PC-9 (cell line): ENCODE data around the gene DLGAP4. TPM values are rescaled to one million over a fixed set of nuclear protein-coding genes. Genes with fewer than 3 reads are reported as not detected.

Source experiments
- BruUV-seq: library from RNA; stranded (reverse); fragments of 400-500 nt; replicated peaks from 2 replicates; lab custom pipeline; 2021; lab: Mats Ljungman, UMichigan
- CTCF ChIA-PET: fragments of 300-600 bp; sonication (Branson Sonifier 250); formaldehyde crosslinking; loops from one replicate; lab custom pipeline; 2022; ENCODE audit warnings: antibody characterized with exemption; lab: Charles Lee
- POLR2A ChIA-PET: fragments of 300-600 bp; sonication (Branson Sonifier 250); formaldehyde crosslinking; loops from one replicate; lab custom pipeline; 2022; ENCODE audit warnings: antibody characterized with exemption; ENCODE audit not compliant: unreplicated experiment; lab: Charles Lee
- DNase-seq, 2 experiments: peaks; one replicate each; pipeline versions ENCODE4 v3.0.0 to v3.0.0-alpha.2; 2015 to 2022; ENCODE audit warnings: mixed read lengths in 1 of 2
- H2AFZ ChIP-seq: fragments of 200-600 bp; sonication (generic); 2 replicates; pipeline ENCODE4 v1.8.1; 2017; ENCODE audit warnings: antibody characterized with exemption
- H3F3A ChIP-seq: fragments of 200-600 bp; sonication (generic); 2 replicates; pipeline ENCODE4 v1.8.1; 2017; ENCODE audit warnings: antibody characterized with exemption, mild to moderate bottlenecking, low read depth; ENCODE audit not compliant: insufficient read depth
- H3K27ac ChIP-seq: fragments of 200-600 bp; sonication (generic); 2 replicates; pipeline ENCODE4 v1.6.1; 2016; ENCODE audit warnings: mixed run types
- H3K27me3 ChIP-seq: fragments of 200-600 bp; sonication (generic); 2 replicates; pipeline ENCODE4 v1.6.1; 2016; ENCODE audit warnings: low read depth, mixed run types; ENCODE audit not compliant: insufficient read depth
- H3K36me3 ChIP-seq: fragments of 200-600 bp; sonication (generic); 2 replicates; pipeline ENCODE4 v1.6.1; 2016; ENCODE audit warnings: low read depth, mixed run types
- H3K4me1 ChIP-seq: fragments of 200-600 bp; sonication (generic); replicated peaks from 2 replicates; pipeline ENCODE4 v1.6.1; 2016; ENCODE audit warnings: mixed run types; ENCODE audit not compliant: insufficient read depth
- H3K4me2 ChIP-seq: fragments of 200-600 bp; sonication (generic); 2 replicates; pipeline ENCODE4 v1.6.1; 2017; ENCODE audit warnings: mixed run types
- H3K4me3 ChIP-seq: fragments of 200-600 bp; sonication (generic); 2 replicates; pipeline ENCODE4 v1.6.1; 2016; ENCODE audit warnings: mixed run types
- H3K79me2 ChIP-seq: fragments of 200-600 bp; sonication (generic); 2 replicates; pipeline ENCODE4 v1.6.1; 2017; ENCODE audit warnings: low read depth, mixed run types
- H3K9me2 ChIP-seq: fragments of 200-600 bp; sonication (generic); 2 replicates; pipeline ENCODE4 v1.8.1; 2017; ENCODE audit warnings: mild to moderate bottlenecking; ENCODE audit not compliant: insufficient read depth
- H3K9me3 ChIP-seq: fragments of 200-600 bp; sonication (generic); 2 replicates; pipeline ENCODE4 v1.8.1; 2016; ENCODE audit warnings: low read depth; ENCODE audit not compliant: insufficient read depth
- H4K20me1 ChIP-seq: fragments of 200-600 bp; sonication (generic); 2 replicates; pipeline ENCODE4 v1.8.1; 2017; ENCODE audit not compliant: insufficient read depth
- EZH2 ChIP-seq: fragments of 200-600 bp; sonication (generic); IDR thresholded peaks from 2 replicates; pipeline ENCODE4 v1.8.0; 2017; ENCODE audit warnings: antibody characterized with exemption, low read depth
- intact Hi-C: fragments of 100-400 bp; cut with micrococcal nuclease; formaldehyde crosslinking; loops from one replicate; pipeline ENCODE4 v1.10.0; 2022; ENCODE audit not compliant: unreplicated experiment
- total RNA-seq: library from RNA; stranded (reverse); gene quantifications from 2 replicates; pipeline ENCODE4 v1.2.3, GENCODE V29; 2021
- TF ChIP-seq, protein P1 (sequence below): fragments of 200-600 bp; sonication (generic); conservative IDR thresholded peaks from 2 replicates; pipeline ENCODE4 v1.6.1; 2017; ENCODE audit warnings: mixed run types, antibody characterized with exemption, mild to moderate bottlenecking, moderate library complexity

The DLGAP4 gene
- total RNA-seq, 1 experiment from 2014 or later, result 62.6 TPM

DNA sequence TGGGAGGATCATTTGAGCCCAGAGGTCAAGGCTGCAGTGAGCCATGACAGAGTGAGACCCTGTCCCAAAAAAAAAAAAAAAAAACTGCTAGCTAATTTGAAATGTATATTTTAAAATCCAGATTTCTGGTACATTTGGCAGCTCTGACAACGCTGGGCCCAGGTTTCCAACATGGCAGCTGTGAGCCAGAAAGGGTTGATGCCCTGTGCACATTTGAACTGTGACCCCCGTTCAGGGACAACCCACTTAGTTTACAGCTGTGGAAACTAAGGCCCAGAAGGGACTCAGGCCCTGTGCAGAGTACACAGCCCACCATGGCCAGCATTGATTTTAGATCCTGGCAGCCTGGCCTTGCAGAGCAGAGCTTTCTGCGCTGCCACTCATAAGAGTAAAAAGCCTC lies 179.1 kb downstream of the DLGAP4 start:
- CTCF ChIA-PET, result interaction anchor here (0.7 kb wide), 1 partner anchor 268 kb away, joined by 3 read pairs; no protein-coding TSS in a partner anchor

DNA sequence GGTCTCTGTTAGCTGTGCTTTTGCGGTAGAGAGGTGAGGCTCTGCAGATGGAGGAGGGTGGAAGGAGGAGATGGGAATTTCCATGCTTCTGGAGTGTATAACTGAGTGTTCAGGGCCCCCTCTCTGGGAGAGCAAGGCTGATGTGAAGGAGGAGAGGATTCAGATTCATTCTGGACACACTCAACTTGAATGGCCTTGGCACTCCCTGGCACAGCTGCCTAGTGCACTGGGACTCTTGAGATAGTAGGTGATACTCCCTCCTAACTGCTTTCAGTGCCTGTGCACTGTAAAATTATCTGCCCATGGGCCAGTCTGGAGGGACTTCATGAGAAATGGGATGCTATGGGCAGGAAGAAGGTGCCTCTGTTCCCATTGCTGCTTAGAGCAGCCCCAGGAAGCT lies 180.9 kb downstream of the DLGAP4 start:
- H3K36me3 ChIP-seq, result no peaks in the 10 kb centered on the region
- ChIA-PET CTCF (interaction anchor here (0.5 kb wide), 1 partner anchor 34 kb away, joined by 3 read pairs; no protein-coding TSS in a partner anchor), POLR2A (interaction anchor here (0.6 kb wide), 2 partner anchors 9 to 1073 kb away, joined by 3 read pairs; no protein-coding TSS in a partner anchor)
- no peak overlapping the region for H3K4me3 ChIP-seq
- DNase-seq, result no peak
- BruUV-seq, result no TSS peak
- no peak overlapping the region for H2AFZ ChIP-seq
- H3K4me1 ChIP-seq, result peaks cover 14% of the 10 kb centered on the region
- TF ChIP-seq EZH2, result no peak
- TF ChIP-seq, protein P1, sequence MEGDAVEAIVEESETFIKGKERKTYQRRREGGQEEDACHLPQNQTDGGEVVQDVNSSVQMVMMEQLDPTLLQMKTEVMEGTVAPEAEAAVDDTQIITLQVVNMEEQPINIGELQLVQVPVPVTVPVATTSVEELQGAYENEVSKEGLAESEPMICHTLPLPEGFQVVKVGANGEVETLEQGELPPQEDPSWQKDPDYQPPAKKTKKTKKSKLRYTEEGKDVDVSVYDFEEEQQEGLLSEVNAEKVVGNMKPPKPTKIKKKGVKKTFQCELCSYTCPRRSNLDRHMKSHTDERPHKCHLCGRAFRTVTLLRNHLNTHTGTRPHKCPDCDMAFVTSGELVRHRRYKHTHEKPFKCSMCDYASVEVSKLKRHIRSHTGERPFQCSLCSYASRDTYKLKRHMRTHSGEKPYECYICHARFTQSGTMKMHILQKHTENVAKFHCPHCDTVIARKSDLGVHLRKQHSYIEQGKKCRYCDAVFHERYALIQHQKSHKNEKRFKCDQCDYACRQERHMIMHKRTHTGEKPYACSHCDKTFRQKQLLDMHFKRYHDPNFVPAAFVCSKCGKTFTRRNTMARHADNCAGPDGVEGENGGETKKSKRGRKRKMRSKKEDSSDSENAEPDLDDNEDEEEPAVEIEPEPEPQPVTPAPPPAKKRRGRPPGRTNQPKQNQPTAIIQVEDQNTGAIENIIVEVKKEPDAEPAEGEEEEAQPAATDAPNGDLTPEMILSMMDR, result no peak
- peaks cover 30% of the 10 kb centered on the region for H4K20me1 ChIP-seq
- no peaks in the 10 kb centered on the region for H3K27me3 ChIP-seq
- no peak overlapping the region for H3K4me2 ChIP-seq
- H3K27ac ChIP-seq, result no peak overlapping the region
- 0 out of 2 replicates have a peak, but pooled peaks cover 5% of the 10 kb centered on the region for H3K79me2 ChIP-seq
- peaks cover 18% of the 10 kb centered on the region; the same call in 1 of the 2 replicates for H3F3A ChIP-seq
- H3K9me2 ChIP-seq, result no peaks in the 10 kb centered on the region
- intact Hi-C loops, result no loop called here
- no peaks in the 10 kb centered on the region for H3K9me3 ChIP-seq

More for the DNA sequence above, 179.1 kb downstream of the DLGAP4 start:
- intact Hi-C loops, result no loop called here
- no peak overlapping the region for H3K27ac ChIP-seq
- no peak overlapping the region for H3K4me3 ChIP-seq
- no peaks in the 10 kb centered on the region for H3K36me3 ChIP-seq
- H2AFZ ChIP-seq, result no peak overlapping the region
- peaks cover 18% of the 10 kb centered on the region; the same call in 1 of the 2 replicates for H3F3A ChIP-seq
- H3K9me2 ChIP-seq, result no peaks in the 10 kb centered on the region
- TF ChIP-seq EZH2, result no peak
- TF ChIP-seq, protein P1, result no peak
- H3K9me3 ChIP-seq, result no peaks in the 10 kb centered on the region
- no peak overlapping the region for H3K4me2 ChIP-seq
- H3K79me2 ChIP-seq, result 0 out of 2 replicates have a peak, but pooled peaks cover 5% of the 10 kb centered on the region
- no TSS peak for BruUV-seq
- H4K20me1 ChIP-seq, result peaks cover 29% of the 10 kb centered on the region
- POLR2A ChIA-PET, result no interaction called here
- no peak for DNase-seq
- no peaks in the 10 kb centered on the region for H3K27me3 ChIP-seq
- peaks cover 14% of the 10 kb centered on the region for H3K4me1 ChIP-seq

GRCh38 chr20:36490191-36490590 lies 184.1 kb downstream of the DLGAP4 start:
- CTCF ChIA-PET, result interaction anchor here (0.7 kb wide), 1 partner anchor 116 kb away, joined by 4 read pairs; the partner anchor contains the start of gene RAB5IF
- H3K79me2 ChIP-seq, result no peaks in the 10 kb centered on the region; the same call in 1 of the 2 replicates

More at GRCh38 chr20:36490191-36490590, 184.1 kb downstream of the DLGAP4 start:
- Histone ChIP-seq H3K36me3 (no peaks in the 10 kb centered on the region), H3K27ac (no peak overlapping the region), H3K27me3 (no peaks in the 10 kb centered on the region), H2AFZ (no peak overlapping the region), H3K4me2 (no peak overlapping the region), H3K4me3 (no peak overlapping the region), H3K9me3 (no peaks in the 10 kb centered on the region), H4K20me1 (peaks cover 24% of the 10 kb centered on the region), H3F3A (no peaks in the 10 kb centered on the region), H3K4me1 (no peaks in the 10 kb centered on the region), H3K9me2 (no peaks in the 10 kb centered on the region)
- POLR2A ChIA-PET, result no interaction called here
- intact Hi-C loops, result no loop called here
- TF ChIP-seq, protein P1, result no peak
- TF ChIP-seq EZH2, result no peak
- no peak for DNase-seq
- no TSS peak for BruUV-seq
